Liver (tissue), 9 donors: Measurements from ENCODE around the gene MOK. TPM values are rescaled to one million over a fixed set of nuclear protein-coding genes. Genes with fewer than 3 reads are reported as not detected.

Experiments used
- DNase-seq: peaks from one replicate; pipeline ENCODE4 v3.0.0-alpha.2; 2017; ENCODE audit warnings: low spot score
- H3K27ac ChIP-seq, 2 donors: one replicate each; pipeline ENCODE4 v1.7.0; 2013; ENCODE audit warnings: inconsistent platforms in 2 of 2, low read length in 2 of 2, control low read depth in 1 of 2, low read depth in 1 of 2, mild to moderate bottlenecking in 1 of 2
- H3K27me3 ChIP-seq, 4 donors: one replicate each; pipeline versions ENCODE4 v1.6.1 to v1.7.0; 2013; ENCODE audit warnings: low read length in 3 of 4, inconsistent platforms in 1 of 4, mild to moderate bottlenecking in 1 of 4, moderate library complexity in 1 of 4; ENCODE audit not compliant: control insufficient read depth in 4 of 4, insufficient read depth in 4 of 4
- H3K36me3 ChIP-seq, 4 donors: one replicate each; pipeline versions ENCODE4 v1.6.1 to v1.7.0; 2013; ENCODE audit warnings: low read length in 3 of 4, mild to moderate bottlenecking in 3 of 4, low read depth in 1 of 4, moderate library complexity in 1 of 4; ENCODE audit not compliant: control insufficient read depth in 4 of 4, insufficient read depth in 3 of 4
- H3K4me1 ChIP-seq, 4 donors: one replicate each; pipeline versions ENCODE4 v1.6.1 to v1.7.0; 2013; ENCODE audit warnings: low read length in 3 of 4, mild to moderate bottlenecking in 3 of 4, moderate library complexity in 1 of 4; ENCODE audit not compliant: control insufficient read depth in 4 of 4, insufficient read depth in 4 of 4
- H3K4me3 ChIP-seq, 3 donors: one replicate each; pipeline versions ENCODE4 v1.6.1 to v1.7.0; 2013; ENCODE audit warnings: low read length in 3 of 3, control low read depth in 1 of 3, low read depth in 1 of 3, mild to moderate bottlenecking in 1 of 3
- H3K9ac ChIP-seq, 2 donors: one replicate each; pipeline ENCODE4 v1.7.0; 2013; ENCODE audit warnings: low read length in 2 of 2, mild to moderate bottlenecking in 2 of 2, moderate library complexity in 2 of 2, control low read depth in 1 of 2, low read depth in 1 of 2
- H3K9me3 ChIP-seq, 4 donors: one replicate each; pipeline versions ENCODE4 v1.6.1 to v1.7.0; 2013; ENCODE audit warnings: low read length in 3 of 4; ENCODE audit not compliant: control insufficient read depth in 4 of 4
- CTCF ChIP-seq: fragments of 150-350 bp; IDR thresholded peaks from 2 replicates; pipeline ENCODE4 v1.5.1; 2017; ENCODE audit warnings: improper control_type of control experiment, low read depth, low read length; ENCODE audit not compliant: missing input control
- EGR1 ChIP-seq, 2 donors: IDR thresholded peaks; 2 replicates each; pipeline ENCODE4 v1.6.1; 2016 to 2018; ENCODE audit warnings: antibody characterized with exemption in 2 of 2, low read depth in 2 of 2
- FOXA2 ChIP-seq: IDR thresholded peaks from 2 replicates; pipeline ENCODE4 v1.6.1; 2016; ENCODE audit warnings: antibody characterized with exemption
- GABPA ChIP-seq, 2 donors: IDR thresholded peaks in 1 of 2; conservative IDR thresholded peaks in 1 of 2; 2 replicates each; pipeline ENCODE4 v1.6.1; 2016; ENCODE audit warnings: antibody characterized with exemption in 2 of 2, mild to moderate bottlenecking in 1 of 2, moderate library complexity in 1 of 2
- HNF4A ChIP-seq, 2 donors: conservative IDR thresholded peaks; 2 replicates each; pipeline ENCODE4 v1.6.1; 2016; ENCODE audit warnings: antibody characterized with exemption in 2 of 2, mild to moderate bottlenecking in 2 of 2
- JUND ChIP-seq, 2 donors: IDR thresholded peaks; 2 replicates each; pipeline ENCODE4 v1.6.1; 2016; ENCODE audit warnings: antibody characterized with exemption in 2 of 2
- NR2F2 ChIP-seq: IDR thresholded peaks from 2 replicates; pipeline ENCODE4 v1.6.1; 2016; ENCODE audit warnings: antibody characterized with exemption
- RAD21 ChIP-seq, 2 donors: IDR thresholded peaks; 2 replicates each; pipeline ENCODE4 v1.6.1; 2016; ENCODE audit warnings: antibody characterized with exemption in 2 of 2, mild to moderate bottlenecking in 2 of 2
- RXRA ChIP-seq, 2 donors: IDR thresholded peaks; 2 replicates each; pipeline ENCODE4 v1.6.1; 2017 to 2018; ENCODE audit warnings: antibody characterized with exemption in 2 of 2, mild to moderate bottlenecking in 1 of 2
- SP1 ChIP-seq: IDR thresholded peaks from 2 replicates; pipeline ENCODE4 v1.6.1; 2018; ENCODE audit warnings: antibody characterized with exemption, mild to moderate bottlenecking
- TAF1 ChIP-seq: conservative IDR thresholded peaks from 2 replicates; pipeline ENCODE4 v1.6.1; 2016; ENCODE audit warnings: antibody characterized with exemption, mild to moderate bottlenecking
- YY1 ChIP-seq: IDR thresholded peaks from 2 replicates; pipeline ENCODE4 v1.6.1; 2016; ENCODE audit warnings: antibody characterized with exemption, mild to moderate bottlenecking
- WGBS: extraction: QIAGEN DNeasy Blood & Tissue Kit; methylation state at CpG from one replicate; pipeline ENCODE4 v1.1.7; 2013; 5-methylcytosine and 5-hydroxymethylcytosine counted together
- polyA plus RNA-seq, 2 donors: library from polyadenylated mRNA; stranded (reverse) in 1 of 2; unstranded in 1 of 2; fragments of 200-250 nt in 1 of 2; fragments of >200 nt in 1 of 2; fragmentation: Nextera tagmentation in 1 of 2; extraction: Ambion mirVana in 1 of 2; gene quantifications; one replicate each; pipeline versions ENCODE4 v1.2.1 to v1.2.3, GENCODE V29; 2013 to 2015
- total RNA-seq, 2 donors: library from RNA; depleted of rRNA; stranded (reverse); fragments of >200 nt; gene quantifications; one replicate each; pipeline ENCODE4 v1.2.3, GENCODE V29; 2014
- TF ChIP-seq, protein P1 (sequence below): IDR thresholded peaks from 2 replicates; pipeline ENCODE4 v1.6.1; 2016; ENCODE audit warnings: antibody characterized with exemption, mild to moderate bottlenecking
- donor health status: healthy.
- donor health status: healthy.
- donor health status: healthy.
- donor health status: healthy.
- donor health status: healthy.

MOK gene
- total and polyA plus RNA-seq, 4 donors, result 2.4 to 6.4 (median 2.9) TPM

DNA sequence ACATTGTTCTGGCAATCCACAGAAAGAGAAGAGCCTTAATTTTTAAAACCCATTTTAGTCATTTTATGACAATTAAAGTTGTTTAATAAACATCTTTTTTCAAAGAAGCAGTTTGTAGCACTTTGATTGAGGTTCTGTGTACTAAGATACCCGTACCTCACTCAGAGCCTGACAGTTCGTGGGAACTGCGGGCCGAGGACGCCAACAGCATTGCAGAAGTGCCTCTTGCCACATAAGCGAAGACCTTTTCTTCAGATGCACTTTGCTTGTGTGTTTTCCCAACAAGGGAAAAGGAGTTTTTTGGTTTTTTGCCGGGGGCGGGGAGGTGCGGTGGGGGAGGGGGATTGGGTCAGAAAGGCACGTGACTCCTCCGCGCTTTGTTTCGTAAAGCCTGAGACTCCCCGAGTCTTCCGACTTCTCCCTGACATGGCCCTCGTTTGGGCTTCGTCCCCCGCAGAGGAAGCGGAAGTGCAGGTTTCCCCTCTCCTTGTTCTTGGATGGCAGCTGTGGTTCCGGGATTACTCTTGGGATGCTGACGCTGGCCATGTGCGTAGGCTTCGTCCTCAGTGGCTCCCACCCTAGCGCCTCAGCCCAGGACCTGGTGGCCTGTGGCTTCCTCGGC, 94.4 kb downstream of the MOK start:
- TF ChIP-seq YY1, result no peak
- TF ChIP-seq TAF1, result no peak
- no peak for TF ChIP-seq EGR1 (IDR thresholded peaks at IDR 0.05; ENCODE audit: low read depth in 2 of 2)
- no peak for TF ChIP-seq NR2F2
- no peak for TF ChIP-seq HNF4A (conservative IDR thresholded peaks at IDR 0.05)
- TF ChIP-seq GABPA (IDR thresholded peaks at IDR 0.05 in 1 of 2, conservative IDR thresholded peaks at IDR 0.05 in 1 of 2), result no peak
- H3K36me3 ChIP-seq, result peaks cover 0 to 12% (median 3%) of the 10 kb centered on the region in 4 donors
- no peak for DNase-seq

GRCh38 chr14:102209224-102209966, 95.6 kb downstream of the MOK start:
- TF ChIP-seq NR2F2 (peak; percentile 59), RXRA (IDR thresholded peaks at IDR 0.05) (peak; percentile 46 to 64), RAD21 (IDR thresholded peaks at IDR 0.05) (peak; percentile 66 to 78), JUND (IDR thresholded peaks at IDR 0.05) (no peak), YY1 (peak; percentile 37), FOXA2 (peak; percentile 8), SP1 (peak; percentile 4), CTCF (peak; percentile 45)
- TF ChIP-seq, protein P1, sequence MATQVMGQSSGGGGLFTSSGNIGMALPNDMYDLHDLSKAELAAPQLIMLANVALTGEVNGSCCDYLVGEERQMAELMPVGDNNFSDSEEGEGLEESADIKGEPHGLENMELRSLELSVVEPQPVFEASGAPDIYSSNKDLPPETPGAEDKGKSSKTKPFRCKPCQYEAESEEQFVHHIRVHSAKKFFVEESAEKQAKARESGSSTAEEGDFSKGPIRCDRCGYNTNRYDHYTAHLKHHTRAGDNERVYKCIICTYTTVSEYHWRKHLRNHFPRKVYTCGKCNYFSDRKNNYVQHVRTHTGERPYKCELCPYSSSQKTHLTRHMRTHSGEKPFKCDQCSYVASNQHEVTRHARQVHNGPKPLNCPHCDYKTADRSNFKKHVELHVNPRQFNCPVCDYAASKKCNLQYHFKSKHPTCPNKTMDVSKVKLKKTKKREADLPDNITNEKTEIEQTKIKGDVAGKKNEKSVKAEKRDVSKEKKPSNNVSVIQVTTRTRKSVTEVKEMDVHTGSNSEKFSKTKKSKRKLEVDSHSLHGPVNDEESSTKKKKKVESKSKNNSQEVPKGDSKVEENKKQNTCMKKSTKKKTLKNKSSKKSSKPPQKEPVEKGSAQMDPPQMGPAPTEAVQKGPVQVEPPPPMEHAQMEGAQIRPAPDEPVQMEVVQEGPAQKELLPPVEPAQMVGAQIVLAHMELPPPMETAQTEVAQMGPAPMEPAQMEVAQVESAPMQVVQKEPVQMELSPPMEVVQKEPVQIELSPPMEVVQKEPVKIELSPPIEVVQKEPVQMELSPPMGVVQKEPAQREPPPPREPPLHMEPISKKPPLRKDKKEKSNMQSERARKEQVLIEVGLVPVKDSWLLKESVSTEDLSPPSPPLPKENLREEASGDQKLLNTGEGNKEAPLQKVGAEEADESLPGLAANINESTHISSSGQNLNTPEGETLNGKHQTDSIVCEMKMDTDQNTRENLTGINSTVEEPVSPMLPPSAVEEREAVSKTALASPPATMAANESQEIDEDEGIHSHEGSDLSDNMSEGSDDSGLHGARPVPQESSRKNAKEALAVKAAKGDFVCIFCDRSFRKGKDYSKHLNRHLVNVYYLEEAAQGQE, result no peak
- 59% methylated on average over 19 of the region's 19 CpGs for WGBS
- H3K36me3 ChIP-seq, result peaks cover 0 to 12% (median 7%) of the 10 kb centered on the region in 4 donors
- DNase-seq, result no peak
- no peak overlapping the region for H3K27ac ChIP-seq
- H3K4me1 ChIP-seq, result peaks cover 0 to 3% (median 0%) of the 10 kb centered on the region in 4 donors
- H3K9ac ChIP-seq, result no peak overlapping the region
- H3K9me3 ChIP-seq, result no peaks in the 10 kb centered on the region
- H3K4me3 ChIP-seq, result no peak overlapping the region
- no peaks in the 10 kb centered on the region for H3K27me3 ChIP-seq

More for the DNA sequence above, 94.4 kb downstream of the MOK start:
- 93% methylated on average over 25 of the region's 25 CpGs for WGBS
- no peaks in the 10 kb centered on the region for H3K9me3 ChIP-seq
- no peak overlapping the region for H3K9ac ChIP-seq
- no peaks in the 10 kb centered on the region for H3K27me3 ChIP-seq
- H3K4me3 ChIP-seq, result no peak overlapping the region
- H3K4me1 ChIP-seq, result peaks cover 0 to 3% (median 0%) of the 10 kb centered on the region in 4 donors
- H3K27ac ChIP-seq, result no peak overlapping the region
